Nephron progenitor cell (in vitro differentiated cells): Measurements from ENCODE around the gene FGF23.

Experiments used
- DNase-seq: peaks from one replicate; pipeline ENCODE4 v3.0.0; 2021
- H3K27ac Mint-ChIP-seq: 2 replicates; pipeline ENCODE4 v1.8.0; 2021; ENCODE audit warnings: mild to moderate bottlenecking, moderate library complexity, mixed read lengths
- H3K27me3 Mint-ChIP-seq: 2 replicates; pipeline ENCODE4 v1.8.0; 2021; ENCODE audit warnings: mild to moderate bottlenecking, low read depth, mixed read lengths; ENCODE audit not compliant: poor library complexity
- H3K36me3 Mint-ChIP-seq: 2 replicates; pipeline ENCODE4 v1.8.0; 2021; ENCODE audit warnings: low read depth, mixed read lengths
- H3K4me1 Mint-ChIP-seq: 2 replicates; pipeline ENCODE4 v1.8.0; 2021; ENCODE audit warnings: mixed read lengths
- H3K4me3 Mint-ChIP-seq: 2 replicates; pipeline ENCODE4 v1.8.0; 2021; ENCODE audit warnings: mild to moderate bottlenecking, moderate library complexity, mixed read lengths
- H3K9me3 Mint-ChIP-seq: 2 replicates; pipeline ENCODE4 v1.8.0; 2021; ENCODE audit warnings: mild to moderate bottlenecking, moderate library complexity, mixed read lengths
- TF ChIP-seq, protein P1 (sequence below): fragments of 200-600 bp; sonication (generic); IDR thresholded peaks from 2 replicates; pipeline ENCODE4 v1.5.0; 2021; ENCODE audit warnings: antibody characterized with exemption

Gene FGF23

DNA sequence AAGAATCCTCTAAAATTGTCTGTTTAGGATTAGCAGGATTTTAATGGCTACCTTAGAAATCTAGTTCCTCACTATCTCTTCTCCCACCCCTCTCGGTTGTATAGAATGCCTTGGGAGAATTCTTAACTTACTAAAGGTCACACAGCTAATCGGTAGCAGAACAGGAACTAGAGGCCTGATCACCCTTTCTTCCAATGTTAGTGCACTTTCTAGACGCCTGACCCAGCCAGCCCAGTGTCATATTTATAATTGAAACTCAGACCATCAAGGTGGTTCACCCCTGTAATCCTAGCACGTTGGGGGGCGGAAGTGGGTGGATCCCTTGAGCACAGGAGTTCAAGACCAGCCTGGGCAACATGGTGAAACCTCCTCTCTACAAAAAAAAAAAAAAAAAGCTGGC lies 56.8 kb downstream of the FGF23 start:
- H3K27ac Mint-ChIP-seq: no peak overlapping the region
- no peak for DNase-seq
- H3K9me3 Mint-ChIP-seq: no peaks in the 10 kb centered on the region
- H3K36me3 Mint-ChIP-seq: peaks cover 23% of the 10 kb centered on the region
- TF ChIP-seq, protein P1, sequence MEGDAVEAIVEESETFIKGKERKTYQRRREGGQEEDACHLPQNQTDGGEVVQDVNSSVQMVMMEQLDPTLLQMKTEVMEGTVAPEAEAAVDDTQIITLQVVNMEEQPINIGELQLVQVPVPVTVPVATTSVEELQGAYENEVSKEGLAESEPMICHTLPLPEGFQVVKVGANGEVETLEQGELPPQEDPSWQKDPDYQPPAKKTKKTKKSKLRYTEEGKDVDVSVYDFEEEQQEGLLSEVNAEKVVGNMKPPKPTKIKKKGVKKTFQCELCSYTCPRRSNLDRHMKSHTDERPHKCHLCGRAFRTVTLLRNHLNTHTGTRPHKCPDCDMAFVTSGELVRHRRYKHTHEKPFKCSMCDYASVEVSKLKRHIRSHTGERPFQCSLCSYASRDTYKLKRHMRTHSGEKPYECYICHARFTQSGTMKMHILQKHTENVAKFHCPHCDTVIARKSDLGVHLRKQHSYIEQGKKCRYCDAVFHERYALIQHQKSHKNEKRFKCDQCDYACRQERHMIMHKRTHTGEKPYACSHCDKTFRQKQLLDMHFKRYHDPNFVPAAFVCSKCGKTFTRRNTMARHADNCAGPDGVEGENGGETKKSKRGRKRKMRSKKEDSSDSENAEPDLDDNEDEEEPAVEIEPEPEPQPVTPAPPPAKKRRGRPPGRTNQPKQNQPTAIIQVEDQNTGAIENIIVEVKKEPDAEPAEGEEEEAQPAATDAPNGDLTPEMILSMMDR: no peak
- H3K27me3 Mint-ChIP-seq: no peaks in the 10 kb centered on the region
- peaks cover 28% of the 10 kb centered on the region for H3K4me1 Mint-ChIP-seq
- H3K4me3 Mint-ChIP-seq: peak overlapping the region; percentile 37

DNA sequence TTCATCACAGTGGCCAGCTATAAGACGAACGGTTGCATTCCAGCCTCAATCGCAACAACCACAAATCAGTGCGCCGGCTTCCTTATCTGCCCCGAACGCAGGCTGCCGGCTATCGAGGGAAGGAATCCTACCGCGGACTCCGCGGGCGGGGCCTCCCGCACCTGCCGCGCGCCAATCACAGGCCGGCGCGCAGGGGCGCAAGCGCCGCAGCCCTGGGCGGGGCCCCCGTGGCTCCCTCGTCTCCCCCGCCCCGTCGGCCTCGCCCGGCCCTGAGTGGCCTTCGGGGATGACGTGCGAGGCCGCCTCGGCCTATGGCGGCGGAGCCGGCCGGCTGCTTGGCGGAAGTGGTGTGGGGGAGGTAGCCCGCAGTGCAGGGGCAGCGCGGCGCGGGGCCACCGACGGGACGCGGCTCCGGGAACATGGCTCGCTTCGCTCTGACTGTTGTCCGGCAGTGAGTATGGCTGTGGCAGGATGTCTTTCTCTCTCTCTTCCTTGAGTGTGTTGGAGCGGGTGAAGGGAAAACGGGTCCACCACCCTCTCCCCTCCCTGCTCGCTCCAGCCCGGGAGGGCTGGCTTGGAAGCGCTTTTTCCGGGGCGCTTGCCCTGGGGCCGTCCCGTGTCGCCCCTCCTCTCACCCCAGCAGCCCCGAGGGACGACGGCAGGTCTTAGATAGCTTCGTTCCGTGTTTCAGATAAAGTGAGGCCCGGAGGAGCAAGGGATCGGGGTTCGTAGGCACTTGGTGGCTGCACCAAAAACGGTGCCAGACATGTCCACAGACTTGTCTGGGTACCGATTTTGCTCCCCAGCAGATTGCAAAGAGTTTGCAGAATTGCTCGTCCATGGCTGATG lies 58.4 kb downstream of the FGF23 start, which contains the start of gene TIGAR:
Gene TIGAR, plus strand, starts transcription at position 361 of the 849 bp plus-strand sequence. Its CDS starts 59 bp downstream, at position 420.
- Mint-ChIP-seq H3K9me3 (no peaks in the 10 kb centered on the region), H3K4me1 (peaks cover 28% of the 10 kb centered on the region), H3K36me3 (peaks cover 18% of the 10 kb centered on the region), H3K27ac (peak within 1 kb of the TSS; percentile 98), H3K27me3 (no peaks in the 10 kb centered on the region), H3K4me3 (peak within 1 kb of the TSS; percentile 94)
- DNase-seq: peak; percentile 93
- TF ChIP-seq, protein P1: no peak

DNA sequence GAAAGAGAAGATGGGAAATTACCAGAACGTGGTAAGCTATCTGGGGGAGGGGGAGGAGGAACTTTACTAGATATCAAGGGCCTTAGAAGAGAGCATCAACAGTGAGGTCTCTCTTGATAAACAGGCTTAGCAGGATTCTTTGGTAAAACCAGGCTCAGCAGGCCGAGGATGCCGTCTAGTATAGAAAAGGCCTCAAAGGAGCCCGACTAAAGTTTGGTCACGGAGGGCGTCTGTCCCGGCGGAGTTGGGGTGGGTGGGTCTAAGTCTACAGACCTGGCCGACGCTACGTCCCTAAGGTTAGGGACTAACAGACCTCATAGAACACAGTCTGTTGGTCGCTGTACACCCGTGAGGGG lies 59.0 kb downstream of the FGF23 start:
- Mint-ChIP-seq H3K27ac (peak overlapping the region; percentile 98), H3K4me3 (peak overlapping the region; percentile 94), H3K4me1 (peaks cover 28% of the 10 kb centered on the region), H3K36me3 (peaks cover 13% of the 10 kb centered on the region), H3K9me3 (no peaks in the 10 kb centered on the region), H3K27me3 (no peaks in the 10 kb centered on the region)
- TF ChIP-seq, protein P1: no peak
- no peak for DNase-seq
